Left ventricle myocardium superior (tissue), 1 donor: ENCODE data around the gene NTRK2. TPM values are rescaled to one million over a fixed set of nuclear protein-coding genes. Genes with fewer than 3 reads are reported as not detected.
"Not testable (repeated sequence)": the region's sequence is repeated elsewhere in the genome, so short reads cannot be mapped to it uniquely, and the experiment has no call there.

Experiments used
- ATAC-seq: fragments of 200-7000 bp; cut with Tn5 transposase; one replicate; pipeline ENCODE4 v1.9.1; 2020; ENCODE audit warnings: mild to moderate bottlenecking, moderate library complexity
- DNase-seq: peaks from one replicate; pipeline ENCODE4 v3.0.0-alpha.2; 2020
- intact Hi-C: fragments of 100-400 bp; cut with micrococcal nuclease; formaldehyde crosslinking; loops from one replicate; pipeline ENCODE4 v1.11.0; 2022
- total RNA-seq: library from RNA; stranded (reverse); fragmentation: NEBNext Ultra II Directional; extraction: Animal tissue kit (Norgen Biotek cat#: 25700); gene quantifications from one replicate; pipeline ENCODE4 v1.2.1, GENCODE V29; 2021
- donor health status: DM: no; HTN: yes; CAD: no; lungs with severe emphysema.

The NTRK2 gene
- total RNA-seq, 1 donor from 2014 or later, result 5.5 TPM

GRCh38 chr9:84862308-84862707, 192.8 kb downstream of the NTRK2 start:
- no peak for ATAC-seq
- no peak for DNase-seq
- intact Hi-C loops, result no loop called here

GRCh38 chr9:84862810-84863287, 193.3 kb downstream of the NTRK2 start:
- DNase-seq, result peak; percentile 38
- intact Hi-C loops, result no loop called here
- ATAC-seq, result peak; percentile 32

GRCh38 chr9:84863372-84863771, 193.8 kb downstream of the NTRK2 start:
- no peak for DNase-seq
- intact Hi-C loops, result no loop called here
- no peak for ATAC-seq

GRCh38 chr9:84866396-84867175, 197.1 kb downstream of the NTRK2 start:
- ATAC-seq (peak; percentile 75), DNase-seq (no peak)
- intact Hi-C loops, result no loop called here

GRCh38 chr9:84867186-84867585, 197.7 kb downstream of the NTRK2 start:
- intact Hi-C loops, result no loop called here
- DNase-seq (no peak), ATAC-seq (peak; percentile 78)

- intact Hi-C loops, result no loop called here
- DNase-seq (no peak), ATAC-seq (no peak)
Observed at GRCh38 chr9:84869091-84869490, 199.6 kb downstream of the NTRK2 start.

GRCh38 chr9:84871983-84872382, 202.5 kb downstream of the NTRK2 start:
- intact Hi-C loops, result no loop called here
- no peak for DNase-seq

GRCh38 chr9:84874022-84874421, 204.5 kb downstream of the NTRK2 start:
- intact Hi-C loops, result no loop called here

More at GRCh38 chr9:84871983-84872382, 202.5 kb downstream of the NTRK2 start:
- ATAC-seq, result no peak

GRCh38 chr9:84874596-84874995, 205.1 kb downstream of the NTRK2 start:
- intact Hi-C loops, result no loop called here
- DNase-seq, result no peak
- ATAC-seq, result peak; percentile 67

More at GRCh38 chr9:84874022-84874421, 204.5 kb downstream of the NTRK2 start:
- ATAC-seq (no peak), DNase-seq (no peak)

GRCh38 chr9:84875193-84875592, 205.7 kb downstream of the NTRK2 start:
- intact Hi-C loops, result no loop called here
- peak; percentile 93 for ATAC-seq
- no peak for DNase-seq

- ATAC-seq (no peak), DNase-seq (no peak)
- intact Hi-C loops, result no loop called here
Observed at GRCh38 chr9:84879631-84880030, 210.1 kb downstream of the NTRK2 start.

GRCh38 chr9:84880835-84881234, 211.3 kb downstream of the NTRK2 start:
- intact Hi-C loops, result no loop called here
- DNase-seq (no peak), ATAC-seq (no peak)

GRCh38 chr9:84886866-84887265, 217.3 kb downstream of the NTRK2 start:
- ATAC-seq, result no peak
- intact Hi-C loops, result no loop called here
- DNase-seq, result no peak

- ATAC-seq (no peak), DNase-seq (no peak)
- intact Hi-C loops, result no loop called here
Observed at GRCh38 chr9:84891924-84892323, 222.4 kb downstream of the NTRK2 start.

GRCh38 chr9:84893419-84894128, 224.0 kb downstream of the NTRK2 start:
- intact Hi-C loops, result no loop called here
- no peak for DNase-seq
- peak; percentile 56 for ATAC-seq

GRCh38 chr9:84894859-84895258, 225.3 kb downstream of the NTRK2 start:
- ATAC-seq, result no peak
- DNase-seq, result no peak
- intact Hi-C loops, result no loop called here

GRCh38 chr9:84897362-84898094, 228.0 kb downstream of the NTRK2 start:
- intact Hi-C loops, result no loop called here
- DNase-seq, result no peak
- no peak for ATAC-seq

- DNase-seq (no peak), ATAC-seq (no peak)
- intact Hi-C loops, result no loop called here
Observed at GRCh38 chr9:84898188-84898587, 228.7 kb downstream of the NTRK2 start.

- intact Hi-C loops, DNase-seq, ATAC-seq: not testable (repeated sequence)
Observed at GRCh38 chr9:84898618-84899017, 229.1 kb downstream of the NTRK2 start.

GRCh38 chr9:84899326-84899725, 229.8 kb downstream of the NTRK2 start:
- intact Hi-C loops, result no loop called here

More at GRCh38 chr9:84899326-84899725, 229.8 kb downstream of the NTRK2 start:
- ATAC-seq (no peak), DNase-seq (no peak)
